ENCODE data around the gene PABPC1L.
A peak's percentile ranks its signal among the peaks of the same experiment; 100 is the strongest.

The PABPC1L gene

GRCh38 chr20:44954211-44954610, 44.4 kb downstream of the PABPC1L start:
- H3K27me3 ChIP-seq (ENCODE audit: control insufficient read depth, insufficient read depth, low read length) = no peaks in the 10 kb centered on the region
- TF ChIP-seq CTCF (IDR thresholded peaks at IDR 0.05) = no peak
- peaks cover 5% of the 10 kb centered on the region for H3K4me1 ChIP-seq
- no peaks in the 10 kb centered on the region for H3K36me3 ChIP-seq (ENCODE audit: control insufficient read depth, insufficient read depth, low read length)
- no peaks in the 10 kb centered on the region for H3K79me2 ChIP-seq
- no peaks in the 10 kb centered on the region for H3K9me3 ChIP-seq (ENCODE audit: control insufficient read depth, low read length)
- no peak overlapping the region for H2AFZ ChIP-seq
- H3K4me3 ChIP-seq (ENCODE audit: low read depth, low read length) = no peak overlapping the region
- no peak overlapping the region for H3K4me2 ChIP-seq (ENCODE audit: low read length)
- H3K9ac ChIP-seq = no peak overlapping the region
- H3K27ac ChIP-seq = no peak overlapping the region

GRCh38 chr20:44955270-44955669, 45.4 kb downstream of the PABPC1L start:
- Histone ChIP-seq H3K4me2 (ENCODE audit: low read length) (no peak overlapping the region), H3K27me3 (ENCODE audit: control insufficient read depth, insufficient read depth, low read length) (no peaks in the 10 kb centered on the region), H3K4me3 (ENCODE audit: low read depth, low read length) (no peak overlapping the region), H3K27ac (no peak overlapping the region), H3K4me1 (peaks cover 5% of the 10 kb centered on the region), H3K79me2 (no peaks in the 10 kb centered on the region), H3K9me3 (ENCODE audit: control insufficient read depth, low read length) (no peaks in the 10 kb centered on the region), H3K9ac (no peak overlapping the region), H3K36me3 (ENCODE audit: control insufficient read depth, insufficient read depth, low read length) (no peaks in the 10 kb centered on the region), H2AFZ (no peak overlapping the region)
- TF ChIP-seq CTCF (IDR thresholded peaks at IDR 0.05) = no peak

- no peak overlapping the region for H3K27ac ChIP-seq
- no peak for TF ChIP-seq CTCF (IDR thresholded peaks at IDR 0.05)
- H2AFZ ChIP-seq = no peak overlapping the region
- H3K36me3 ChIP-seq (ENCODE audit: control insufficient read depth, insufficient read depth, low read length) = no peaks in the 10 kb centered on the region
- H3K4me3 ChIP-seq (ENCODE audit: low read depth, low read length) = no peak overlapping the region
- H3K4me1 ChIP-seq = peaks cover 8% of the 10 kb centered on the region
- H3K9ac ChIP-seq = no peak overlapping the region
- H3K79me2 ChIP-seq = no peaks in the 10 kb centered on the region
- H3K9me3 ChIP-seq (ENCODE audit: control insufficient read depth, low read length) = no peaks in the 10 kb centered on the region
- no peak overlapping the region for H3K4me2 ChIP-seq (ENCODE audit: low read length)
- H3K27me3 ChIP-seq (ENCODE audit: control insufficient read depth, insufficient read depth, low read length) = no peaks in the 10 kb centered on the region
Observed at GRCh38 chr20:44956410-44956809, 46.5 kb downstream of the PABPC1L start.

- Histone ChIP-seq H3K9ac (no peak overlapping the region), H3K4me1 (peaks cover 8% of the 10 kb centered on the region), H3K27me3 (ENCODE audit: control insufficient read depth, insufficient read depth, low read length) (no peaks in the 10 kb centered on the region), H3K4me3 (ENCODE audit: low read depth, low read length) (no peak overlapping the region), H3K36me3 (ENCODE audit: control insufficient read depth, insufficient read depth, low read length) (no peaks in the 10 kb centered on the region), H3K79me2 (no peaks in the 10 kb centered on the region), H2AFZ (no peak overlapping the region), H3K9me3 (ENCODE audit: control insufficient read depth, low read length) (no peaks in the 10 kb centered on the region), H3K4me2 (ENCODE audit: low read length) (no peak overlapping the region), H3K27ac (no peak overlapping the region)
- TF ChIP-seq CTCF (IDR thresholded peaks at IDR 0.05) = no peak
Observed at GRCh38 chr20:44958276-44958675, 48.4 kb downstream of the PABPC1L start.

- peaks cover 8% of the 10 kb centered on the region for H3K4me1 ChIP-seq
- peak overlapping the region; percentile 30 for H3K27ac ChIP-seq
- H3K79me2 ChIP-seq = no peaks in the 10 kb centered on the region
- H2AFZ ChIP-seq = peak overlapping the region; percentile 84
- no peak for TF ChIP-seq CTCF (IDR thresholded peaks at IDR 0.05)
- H3K27me3 ChIP-seq (ENCODE audit: control insufficient read depth, insufficient read depth, low read length) = no peaks in the 10 kb centered on the region
- no peaks in the 10 kb centered on the region for H3K36me3 ChIP-seq (ENCODE audit: control insufficient read depth, insufficient read depth, low read length)
- H3K4me2 ChIP-seq (ENCODE audit: low read length) = peak overlapping the region; percentile 88
- peak overlapping the region; percentile 69 for H3K4me3 ChIP-seq (ENCODE audit: low read depth, low read length)
- no peaks in the 10 kb centered on the region for H3K9me3 ChIP-seq (ENCODE audit: control insufficient read depth, low read length)
- no peak overlapping the region for H3K9ac ChIP-seq
Observed at GRCh38 chr20:44959082-44959637, 49.3 kb downstream of the PABPC1L start.
